ENCODE data around the gene SLC66A1. TPM values are rescaled to one million over a fixed set of nuclear protein-coding genes. Genes with fewer than 3 reads are reported as not detected.
"Not testable (repeated sequence)": the region's sequence is repeated elsewhere in the genome, so short reads cannot be mapped to it uniquely, and the experiment has no call there.

The SLC66A1 gene
- total RNA-seq, 3 donors from 2014 or later: 11.3 to 16.2 (median 13.6) TPM

DNA sequence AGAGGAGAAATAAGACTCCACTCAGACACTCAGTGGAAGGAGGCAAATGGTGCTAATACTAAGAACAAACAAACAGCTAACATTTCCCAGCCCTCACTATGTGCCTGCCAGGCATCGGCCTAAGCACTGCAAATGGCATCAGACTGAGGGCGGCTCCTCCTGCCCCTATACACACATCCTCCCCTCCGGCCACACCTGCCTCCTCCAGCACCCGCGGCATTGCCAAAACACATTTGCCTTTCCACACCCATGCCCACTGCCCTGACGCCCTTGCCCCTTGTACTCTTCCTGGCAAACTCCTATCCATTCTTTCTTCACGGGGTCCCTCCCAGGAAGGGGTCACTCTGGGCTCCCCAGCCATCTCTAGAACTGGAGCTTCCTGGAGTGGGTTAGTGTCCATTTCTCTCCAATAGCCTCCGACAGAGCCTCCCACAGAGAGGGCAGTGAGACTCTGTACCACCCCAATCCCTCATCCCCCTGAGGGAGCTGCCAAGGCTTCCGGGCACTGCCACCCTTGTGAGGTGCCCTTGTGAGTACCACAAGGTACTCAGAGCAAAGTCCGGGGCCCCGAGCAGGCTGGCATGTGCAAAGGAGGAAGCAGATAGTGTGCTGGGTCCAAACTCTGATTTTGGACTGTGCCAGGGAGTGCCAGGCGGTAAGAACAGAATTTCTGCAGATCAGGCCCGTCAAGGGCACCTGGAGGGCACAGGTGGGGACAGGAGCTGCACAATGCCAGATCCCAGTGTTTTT lies 24.5 kb upstream of the SLC66A1 start:
- Histone ChIP-seq H3K4me3 (peak overlapping the region; percentile 28), H3K36me3 (ENCODE audit: low read depth) (no peaks in the 10 kb centered on the region), H3K4me1 (ENCODE audit: low read depth) (peaks cover 19% of the 10 kb centered on the region), H3K9me3 (no peaks in the 10 kb centered on the region)
- DNase-seq: peak; percentile 81 to 84 (median 84)
- intact Hi-C loops (cut with DNase I, micrococcal nuclease): no loop called here
- ATAC-seq: peak; percentile 77
- TF ChIP-seq, protein P1, sequence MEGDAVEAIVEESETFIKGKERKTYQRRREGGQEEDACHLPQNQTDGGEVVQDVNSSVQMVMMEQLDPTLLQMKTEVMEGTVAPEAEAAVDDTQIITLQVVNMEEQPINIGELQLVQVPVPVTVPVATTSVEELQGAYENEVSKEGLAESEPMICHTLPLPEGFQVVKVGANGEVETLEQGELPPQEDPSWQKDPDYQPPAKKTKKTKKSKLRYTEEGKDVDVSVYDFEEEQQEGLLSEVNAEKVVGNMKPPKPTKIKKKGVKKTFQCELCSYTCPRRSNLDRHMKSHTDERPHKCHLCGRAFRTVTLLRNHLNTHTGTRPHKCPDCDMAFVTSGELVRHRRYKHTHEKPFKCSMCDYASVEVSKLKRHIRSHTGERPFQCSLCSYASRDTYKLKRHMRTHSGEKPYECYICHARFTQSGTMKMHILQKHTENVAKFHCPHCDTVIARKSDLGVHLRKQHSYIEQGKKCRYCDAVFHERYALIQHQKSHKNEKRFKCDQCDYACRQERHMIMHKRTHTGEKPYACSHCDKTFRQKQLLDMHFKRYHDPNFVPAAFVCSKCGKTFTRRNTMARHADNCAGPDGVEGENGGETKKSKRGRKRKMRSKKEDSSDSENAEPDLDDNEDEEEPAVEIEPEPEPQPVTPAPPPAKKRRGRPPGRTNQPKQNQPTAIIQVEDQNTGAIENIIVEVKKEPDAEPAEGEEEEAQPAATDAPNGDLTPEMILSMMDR (IDR thresholded peaks at IDR 0.05): no peak

DNA sequence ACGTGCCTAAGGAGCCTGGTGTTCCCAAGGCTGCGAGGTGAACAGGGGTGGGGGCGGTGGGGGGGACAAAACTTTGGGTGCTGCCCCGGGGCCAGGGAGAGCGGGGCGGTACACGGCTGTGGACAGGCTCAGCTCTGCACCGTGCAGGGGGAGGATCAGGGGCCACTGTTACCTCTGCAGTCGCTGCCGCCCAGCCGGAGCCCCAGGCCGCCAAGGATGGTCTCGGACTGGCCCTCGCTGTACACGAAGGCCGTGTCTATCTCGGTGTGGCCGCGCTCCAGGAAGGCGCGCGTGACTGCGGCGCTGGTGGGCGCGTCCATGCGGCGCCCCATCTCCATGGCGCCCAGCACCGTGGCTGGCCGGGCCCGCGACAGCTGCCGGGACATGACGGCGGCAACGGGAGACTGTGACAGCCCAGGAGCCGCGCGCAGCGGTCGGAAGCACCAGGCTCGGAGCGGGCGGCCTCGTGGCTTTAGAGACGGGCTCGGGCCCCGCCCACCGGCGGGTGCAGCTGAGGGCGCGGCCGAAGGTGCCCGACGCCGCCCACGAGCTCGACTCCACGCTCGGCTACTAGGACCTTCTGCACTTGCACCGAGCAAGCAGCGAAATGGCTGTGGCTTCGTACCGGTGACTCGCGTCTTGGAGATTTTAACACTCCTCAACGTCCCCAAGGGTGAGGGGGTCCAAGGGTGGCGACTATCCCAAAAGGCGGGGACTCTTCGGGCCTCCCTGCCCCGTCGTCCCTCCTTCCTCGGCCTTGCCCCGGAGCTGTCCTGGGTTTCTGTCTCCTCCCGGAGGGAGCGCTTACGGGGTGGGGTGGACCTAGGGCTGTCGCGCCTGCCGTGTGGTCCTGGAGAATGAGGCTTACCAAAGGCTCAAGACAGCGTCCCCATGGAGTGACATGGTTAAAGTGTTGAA lies 23.5 kb upstream of the SLC66A1 start, which contains the start of gene AKR7A3:
TSS of gene AKR7A3 (minus strand) at position 447 of the 918 bp plus-strand sequence. CDS start at position 386, 61 bp downstream.
- H3K36me3 ChIP-seq (ENCODE audit: low read depth): not testable (repeated sequence)

DNA sequence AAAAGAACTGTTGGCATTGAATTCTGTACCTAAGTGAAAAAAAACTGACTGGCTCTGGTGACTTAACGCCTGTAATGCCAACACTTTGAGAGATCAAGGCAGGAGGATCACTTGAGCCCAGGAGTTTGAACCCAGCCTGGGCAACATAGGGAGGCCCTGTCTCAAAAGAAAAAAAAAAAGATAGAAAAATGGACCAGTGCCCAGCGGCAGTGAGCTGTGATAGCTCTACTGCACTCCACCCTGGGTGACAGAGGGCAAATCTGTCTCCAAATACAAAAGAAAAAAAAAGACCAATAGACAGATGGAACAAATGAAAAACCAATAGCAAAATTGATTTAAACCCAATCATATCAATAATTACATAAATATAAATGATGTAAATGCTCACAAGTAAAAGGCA lies 22.9 kb upstream of the SLC66A1 start:
- Histone ChIP-seq H3K4me3 (peak overlapping the region; percentile 11), H3K36me3 (ENCODE audit: low read depth) (no peaks in the 10 kb centered on the region), H3K9me3 (peaks cover 3% of the 10 kb centered on the region), H3K4me1 (ENCODE audit: low read depth) (peaks cover 19% of the 10 kb centered on the region)
- TF ChIP-seq, protein P1 (IDR thresholded peaks at IDR 0.05): no peak
- DNase-seq (no peak), ATAC-seq (no peak)
- intact Hi-C loops (cut with DNase I, micrococcal nuclease): no loop called here

More for the DNA sequence above, 23.5 kb upstream of the SLC66A1 start, which contains the start of gene AKR7A3:
- H3K4me1 ChIP-seq (ENCODE audit: low read depth): peaks cover 19% of the 10 kb centered on the region
- intact Hi-C loops (cut with DNase I, micrococcal nuclease); H3K9me3 ChIP-seq: not testable (repeated sequence)
- DNase-seq: peak; percentile 86 to 89 (median 89)
- peak; percentile 88 for ATAC-seq
- H3K4me3 ChIP-seq: peak within 1 kb of the TSS; percentile 28

DNA sequence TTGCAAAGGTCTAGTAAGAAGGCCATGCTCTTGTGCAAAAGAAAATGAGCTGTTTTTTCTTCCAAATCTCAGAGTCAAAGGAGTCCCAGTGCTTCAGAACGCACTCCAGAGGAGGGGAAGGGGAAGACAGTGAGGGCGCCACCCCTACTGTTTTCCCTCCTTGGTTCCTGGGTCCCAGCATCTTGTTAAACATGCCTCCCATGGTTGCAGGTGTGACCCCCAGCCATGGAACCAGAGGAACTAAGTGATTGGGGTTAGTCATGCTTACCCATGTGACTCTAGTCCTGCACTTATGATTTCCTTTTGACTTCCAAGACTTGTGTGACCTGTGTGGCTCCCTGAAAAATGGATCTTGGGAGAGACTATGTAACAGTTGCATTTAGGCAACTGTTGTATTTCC lies 17.5 kb upstream of the SLC66A1 start:
- Histone ChIP-seq H3K4me3 (no peak overlapping the region), H3K36me3 (ENCODE audit: low read depth) (no peaks in the 10 kb centered on the region), H3K9me3 (peaks cover 15% of the 10 kb centered on the region), H3K4me1 (ENCODE audit: low read depth) (no peaks in the 10 kb centered on the region)
- ATAC-seq (no peak), DNase-seq (peak in 1 of 3 donors; percentile 1)
- intact Hi-C loops (cut with DNase I, micrococcal nuclease): no loop called here
- TF ChIP-seq, protein P1 (IDR thresholded peaks at IDR 0.05): no peak

DNA sequence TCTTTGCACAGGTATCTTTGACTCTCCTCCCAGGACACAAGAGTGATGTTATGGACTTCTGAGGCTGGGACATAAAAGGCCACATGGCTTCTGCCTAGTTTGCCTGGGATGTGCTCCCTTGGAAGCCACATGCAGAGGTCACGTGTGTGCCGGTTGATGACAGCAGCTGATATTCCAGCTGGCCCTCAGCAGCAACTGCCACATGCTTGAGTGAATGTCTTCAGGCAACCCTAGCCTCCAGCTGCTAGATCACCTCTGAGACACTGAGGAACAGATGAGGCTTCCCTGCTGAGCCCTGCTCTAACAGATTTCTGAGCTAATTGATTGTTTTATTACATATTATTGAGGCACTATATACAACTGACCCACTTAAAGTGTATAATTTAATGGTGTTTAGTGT lies 11.9 kb upstream of the SLC66A1 start:
- TF ChIP-seq, protein P1 (IDR thresholded peaks at IDR 0.05): no peak
- Histone ChIP-seq H3K4me3 (no peak overlapping the region), H3K9me3 (peaks cover 2% of the 10 kb centered on the region), H3K4me1 (ENCODE audit: low read depth) (no peaks in the 10 kb centered on the region), H3K36me3 (ENCODE audit: low read depth) (peaks cover 3% of the 10 kb centered on the region)
- no peak for ATAC-seq
- intact Hi-C loops (cut with DNase I, micrococcal nuclease): no loop called here
- DNase-seq: no peak

DNA sequence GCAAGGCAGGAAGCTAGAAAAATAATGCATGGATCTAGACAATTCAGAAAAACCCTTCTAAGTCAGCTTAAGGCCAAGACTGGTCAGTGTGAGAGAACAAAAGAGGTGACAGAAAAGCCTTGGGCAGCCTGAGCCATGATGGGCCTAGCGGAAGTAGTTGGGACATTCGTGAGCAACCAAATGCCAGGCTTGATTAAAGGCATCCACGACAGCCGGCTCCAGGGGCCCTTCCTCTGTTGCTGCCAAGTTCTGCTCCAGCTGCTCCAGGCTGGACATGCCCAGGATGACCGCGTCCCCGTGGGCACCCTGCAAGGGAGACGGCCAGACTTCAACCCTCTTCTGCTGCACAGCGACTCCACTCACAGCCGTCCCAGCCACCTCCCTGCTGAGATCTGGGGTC lies 8.0 kb upstream of the SLC66A1 start:
- intact Hi-C loops (cut with DNase I, micrococcal nuclease); H3K4me3 ChIP-seq; H3K9me3 ChIP-seq; ATAC-seq; H3K36me3 ChIP-seq (ENCODE audit: low read depth): not testable (repeated sequence)
- peaks cover 16% of the 10 kb centered on the region for H3K4me1 ChIP-seq (ENCODE audit: low read depth)
- peak in 1 of 3 donors; percentile 21 for DNase-seq

Data from mucosa of descending colon (tissue), 3 donors.